NCI-H128 (cell line): ENCODE measurements around the gene MOB4.
"Not testable (repeated sequence)": the region's sequence is repeated elsewhere in the genome, so short reads cannot be mapped to it uniquely, and the experiment has no call there.

Experiments
- DNase-seq: peaks from one replicate; lab custom pipeline; 2025; ENCODE audit not compliant: unreplicated experiment; lab: John Stamatoyannopoulos, UW

MOB4 gene

DNA sequence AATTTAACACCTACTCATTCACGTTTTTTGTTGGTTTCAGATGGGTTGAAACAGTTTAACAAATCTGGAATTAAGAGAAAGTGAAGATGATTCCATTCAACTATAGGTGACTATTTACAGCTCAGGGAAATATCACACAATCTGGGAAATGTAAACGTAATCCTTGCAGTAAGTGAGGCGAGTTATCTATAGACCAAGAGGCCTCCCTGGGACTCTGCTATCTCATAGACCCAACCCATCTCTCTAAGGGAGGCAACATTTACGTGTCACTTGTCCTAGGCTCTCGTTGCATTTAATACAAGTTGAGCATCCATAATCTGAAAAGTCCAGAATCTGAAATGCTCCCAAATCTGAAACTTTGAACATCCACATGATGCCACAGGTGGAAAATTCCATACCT, 2.0 kb upstream of the MOB4 start:
- DNase-seq: no peak

DNA sequence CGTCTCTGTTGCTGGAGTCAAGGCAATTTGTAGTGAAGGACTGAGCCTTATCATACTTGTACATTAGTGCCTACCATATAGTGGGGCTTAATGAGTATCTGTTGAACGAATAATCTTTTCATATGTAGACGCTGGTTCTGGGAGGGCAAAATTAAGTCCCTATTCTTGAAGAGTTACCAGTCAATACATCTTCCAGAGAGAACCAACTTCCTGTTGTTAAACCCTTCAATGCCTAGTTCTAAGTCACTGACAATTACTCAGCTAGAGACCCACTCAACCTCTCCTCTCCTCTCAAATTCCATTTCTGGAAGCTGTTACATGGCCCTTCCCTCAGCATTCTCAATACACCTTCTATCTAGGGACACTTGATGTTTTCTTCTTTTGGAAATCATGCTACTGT, 1.1 kb upstream of the MOB4 start:
- DNase-seq: no peak

DNA sequence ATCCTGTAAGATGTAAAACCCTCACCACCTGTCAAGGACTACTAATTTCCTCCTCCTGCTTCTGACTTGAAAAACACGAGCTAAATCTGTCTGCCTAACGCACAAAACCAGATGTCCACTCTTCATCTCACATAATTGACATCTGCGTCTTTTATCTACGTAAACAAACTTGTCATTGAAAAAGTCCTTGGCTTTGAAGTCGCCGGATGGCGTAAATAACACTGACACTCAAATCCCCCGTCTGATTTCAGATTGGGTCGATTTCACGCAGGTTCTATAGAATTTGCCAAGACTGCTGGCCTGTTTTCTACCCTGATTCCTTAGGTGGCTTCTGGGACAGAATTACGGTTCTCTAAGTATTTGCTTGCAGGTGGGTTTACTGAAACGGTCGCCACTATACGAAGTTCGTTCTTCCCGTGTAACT, 539 bp upstream of the MOB4 start:
- no peak for DNase-seq

DNA sequence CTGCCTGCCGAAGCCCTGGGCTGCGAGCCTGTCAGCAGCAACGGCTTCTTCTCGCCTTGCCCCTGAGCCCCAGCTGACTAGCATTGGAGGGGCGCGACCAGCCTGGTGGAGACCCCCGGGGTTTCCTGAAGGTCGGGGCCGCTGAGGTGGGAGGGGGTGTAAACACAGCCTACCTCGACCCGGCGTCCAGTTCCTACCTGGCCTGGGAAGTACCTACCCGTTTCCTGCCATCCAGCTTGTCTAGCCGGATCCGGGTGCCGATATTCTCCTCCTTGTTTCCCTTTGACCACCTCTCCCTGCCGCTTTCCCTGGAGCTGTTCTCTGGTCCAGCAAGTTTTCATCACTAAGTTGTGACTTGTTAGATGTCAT, 511 bp downstream of the MOB4 start:
- no peak for DNase-seq

DNA sequence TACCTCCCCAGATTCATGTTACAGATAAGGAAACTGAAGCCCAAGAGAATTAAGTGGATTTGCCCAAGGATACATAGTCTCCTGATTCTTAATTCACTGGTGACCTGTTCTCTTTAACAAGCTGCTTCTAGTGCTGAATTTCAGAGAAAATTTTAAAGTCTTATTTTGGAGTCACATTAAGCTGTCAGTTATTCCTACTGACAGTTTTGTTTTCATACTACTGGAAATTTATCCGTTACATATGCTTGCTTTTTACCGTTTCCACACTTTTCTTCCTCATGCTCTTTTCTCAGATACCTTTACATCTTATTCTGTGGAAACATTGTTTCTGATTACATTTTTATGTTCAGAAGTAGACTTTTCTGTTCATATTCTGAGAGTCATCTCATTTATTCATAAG, 1.3 kb downstream of the MOB4 start:
- DNase-seq: no peak

DNA sequence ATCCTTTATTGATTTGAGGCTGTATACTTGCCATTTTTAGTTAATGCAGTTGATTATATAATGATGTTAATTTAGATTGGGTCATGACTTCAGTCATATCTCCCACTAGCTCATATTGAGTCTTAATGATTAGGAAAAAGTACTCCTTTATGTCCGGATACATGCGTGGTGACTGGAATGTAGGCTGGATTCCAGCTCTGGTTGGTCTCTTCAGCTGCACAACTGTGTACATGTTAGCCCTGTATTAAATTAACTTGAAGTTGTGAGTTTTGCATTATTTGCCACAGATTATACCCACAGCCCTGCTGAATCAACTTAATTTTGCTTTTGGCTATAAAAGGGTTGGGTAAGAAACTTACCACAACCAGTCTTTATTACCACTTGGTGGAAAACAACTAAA, 22.5 kb downstream of the MOB4 start:
- no peak for DNase-seq

DNA sequence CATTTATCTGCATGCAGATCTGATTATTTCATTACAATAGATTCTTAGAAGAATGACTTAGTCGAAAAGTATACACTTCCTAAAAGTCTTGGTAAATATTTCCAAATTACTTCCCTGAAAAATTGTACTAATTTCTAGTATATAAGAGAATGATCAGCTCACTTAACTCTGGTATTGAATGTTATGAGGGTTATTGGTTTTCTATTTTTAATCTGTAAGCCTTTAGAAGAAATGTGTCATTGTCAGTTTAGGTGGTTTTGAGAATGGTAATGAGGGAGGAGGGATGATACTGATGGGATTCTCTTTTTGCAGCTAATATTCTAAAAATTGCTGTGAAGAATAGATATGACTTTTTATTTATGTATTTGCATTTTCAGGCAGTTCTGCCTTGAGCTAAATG, 23.9 kb downstream of the MOB4 start:
- no peak for DNase-seq

DNA sequence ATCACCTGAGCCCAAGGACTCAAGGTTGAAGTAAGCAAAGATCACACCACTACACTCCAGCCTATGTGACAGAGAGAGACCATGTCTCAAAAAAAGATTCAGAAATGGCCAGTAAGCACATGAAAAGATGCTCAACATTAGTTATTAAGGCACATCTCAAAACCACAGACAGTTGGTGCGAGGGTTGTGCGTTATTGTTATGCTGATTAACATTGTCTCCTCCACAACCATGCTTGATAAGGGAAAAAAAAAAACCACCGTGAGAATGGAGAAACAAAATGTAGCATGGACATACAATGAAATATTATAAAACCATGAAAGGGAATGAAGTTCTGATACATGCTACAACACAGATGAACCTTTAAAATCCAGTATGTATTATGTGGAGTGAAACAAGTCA, 27.3 kb downstream of the MOB4 start:
- no peak for DNase-seq

DNA sequence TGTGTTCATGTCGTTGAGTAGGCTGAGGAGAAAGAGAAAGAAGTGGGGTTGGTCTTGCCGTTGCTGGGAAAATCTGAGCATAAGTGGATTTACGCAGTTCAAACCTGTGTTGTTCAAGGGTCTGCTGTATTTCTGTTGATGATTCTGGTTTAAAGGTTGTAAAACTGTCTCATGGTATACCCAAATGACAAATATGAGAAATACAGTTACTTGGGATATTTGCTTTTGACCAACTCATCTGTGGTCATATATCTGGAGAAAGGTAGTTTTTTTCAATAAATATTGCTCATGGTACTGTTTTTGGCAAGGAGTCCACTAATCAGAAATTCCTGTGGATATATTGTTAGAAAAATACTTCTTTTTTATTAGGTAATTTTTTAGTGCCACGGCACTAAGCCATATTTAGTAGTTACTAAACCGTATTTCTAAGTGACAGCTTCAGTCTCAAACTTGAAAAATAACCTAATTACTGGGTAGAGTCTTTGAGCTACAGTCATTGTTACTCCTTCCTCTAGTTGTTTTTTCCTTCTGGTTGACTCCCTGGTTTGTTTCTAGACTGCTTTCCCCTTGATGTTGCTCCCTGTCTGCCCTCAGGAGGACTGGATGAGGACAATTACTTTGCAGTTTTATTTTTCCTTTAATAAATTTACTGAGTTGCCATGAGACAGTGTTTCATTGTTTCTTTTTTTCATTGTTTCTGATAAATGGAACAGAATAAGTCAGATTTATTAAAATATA, 31.5 kb downstream of the MOB4 start:
- DNase-seq: no peak

DNA sequence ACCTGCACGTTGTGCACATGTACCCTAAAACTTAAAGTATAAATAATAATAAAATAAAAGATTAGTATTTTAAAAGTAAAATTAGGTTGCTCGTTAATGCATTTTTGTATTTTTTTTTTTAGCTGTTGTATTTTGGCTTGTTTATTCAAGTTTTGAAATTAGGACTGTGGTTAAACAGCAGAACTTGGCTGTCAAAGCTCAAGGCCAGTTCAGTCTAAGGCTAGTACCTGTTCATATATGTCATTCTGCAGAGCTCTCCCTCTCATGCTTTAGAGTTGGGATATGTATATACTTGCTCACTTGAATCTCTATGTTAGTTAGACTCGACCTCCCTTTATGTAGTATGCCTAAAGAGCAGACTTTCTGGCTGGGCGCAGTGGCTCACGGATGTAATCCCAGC, 32.7 kb downstream of the MOB4 start:
- no peak for DNase-seq

DNA sequence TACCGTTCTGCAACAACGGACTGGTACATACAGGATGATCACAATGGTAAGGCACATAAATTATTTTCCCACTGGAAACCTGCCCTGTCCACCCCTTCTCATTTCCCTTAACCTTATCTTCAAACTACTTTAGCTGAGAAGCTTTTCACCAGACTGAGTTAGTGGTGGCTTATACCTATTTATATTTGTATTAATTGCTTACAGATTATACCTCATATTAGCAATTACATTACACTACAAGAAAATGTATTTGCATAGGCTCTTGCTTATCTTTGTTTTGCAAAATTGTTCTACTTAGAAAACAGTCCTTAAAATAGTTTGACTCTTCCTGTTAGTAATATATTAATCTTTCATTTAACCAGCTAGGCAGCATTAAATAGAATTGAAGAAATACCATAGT, 35.4 kb downstream of the MOB4 start:
- DNase-seq: not testable (repeated sequence)

DNA sequence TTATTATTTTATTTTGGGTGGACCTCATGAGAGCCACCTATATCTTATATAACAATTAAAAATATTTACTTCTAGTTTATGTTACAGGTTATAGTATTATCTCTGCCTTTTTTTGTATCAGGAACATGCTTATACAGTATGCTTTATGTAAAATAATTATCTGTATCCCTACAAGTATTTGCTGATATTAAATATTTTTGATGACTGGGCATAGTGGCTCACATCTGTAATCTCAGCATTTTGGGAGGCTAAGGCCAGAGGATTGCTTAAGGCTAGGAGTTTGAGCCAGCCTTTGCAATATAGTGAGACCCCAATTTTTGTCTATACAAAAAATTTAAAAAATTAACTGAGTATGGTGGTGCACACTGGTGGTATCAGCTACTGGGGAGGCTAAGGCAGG, 39.6 kb downstream of the MOB4 start:
- no peak for DNase-seq

DNA sequence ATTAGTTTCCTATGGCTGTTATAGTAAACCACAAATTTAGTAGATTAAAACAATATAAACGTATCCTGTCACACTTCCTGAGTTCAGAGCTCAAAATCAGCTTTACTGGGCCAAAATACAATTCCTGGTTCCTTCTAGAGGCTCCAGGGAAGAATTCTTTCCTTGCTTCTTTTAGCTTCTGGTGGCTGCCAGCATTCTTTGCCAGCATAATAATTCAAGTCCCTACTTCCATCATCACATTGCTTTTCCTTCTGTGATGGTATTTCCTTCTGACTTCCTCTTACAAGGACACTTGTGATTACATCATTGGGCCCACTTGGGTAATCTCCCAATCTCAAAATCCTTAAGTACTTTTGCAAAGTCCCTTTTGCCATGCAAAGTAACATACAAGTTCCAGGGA, 40.6 kb downstream of the MOB4 start:
- DNase-seq: no peak

DNA sequence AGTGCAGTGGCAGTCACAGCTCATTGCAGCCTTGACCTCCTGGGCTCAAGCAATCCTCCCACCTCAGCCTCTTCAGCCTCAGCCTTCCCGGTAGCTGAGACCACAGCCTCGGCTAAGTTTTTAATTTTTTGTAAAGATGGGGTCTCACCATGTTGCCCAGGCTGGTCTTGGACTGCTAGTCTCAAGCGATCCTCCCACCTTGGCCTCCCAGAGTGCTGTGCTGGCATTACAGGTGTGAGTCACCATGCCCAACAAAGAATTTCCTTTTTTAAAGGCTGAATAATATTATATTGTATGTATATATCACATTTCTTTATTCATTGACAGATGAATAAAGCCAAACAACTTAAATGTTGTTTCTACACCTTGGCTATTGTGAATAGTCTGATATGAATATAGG, 42.5 kb downstream of the MOB4 start:
- no peak for DNase-seq

DNA sequence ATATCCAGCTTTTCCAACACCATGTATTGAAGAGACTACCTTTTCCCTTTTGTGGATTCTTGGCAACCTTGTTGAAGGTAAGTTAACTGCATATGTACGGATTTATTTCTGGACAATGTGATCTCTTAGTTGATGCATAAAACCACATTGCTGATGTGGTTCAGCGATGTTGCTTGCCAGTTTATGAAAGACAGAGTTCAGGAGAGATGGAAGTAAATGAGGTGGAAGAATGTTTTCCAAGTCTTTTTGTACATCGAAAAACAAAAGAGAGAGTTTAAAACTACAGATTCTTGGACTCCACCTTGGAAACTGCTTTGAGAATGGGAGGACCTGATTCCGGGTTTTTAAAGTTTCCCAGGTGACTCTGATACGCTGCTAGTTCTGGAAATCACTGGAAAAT, 43.8 kb downstream of the MOB4 start:
- DNase-seq: no peak

DNA sequence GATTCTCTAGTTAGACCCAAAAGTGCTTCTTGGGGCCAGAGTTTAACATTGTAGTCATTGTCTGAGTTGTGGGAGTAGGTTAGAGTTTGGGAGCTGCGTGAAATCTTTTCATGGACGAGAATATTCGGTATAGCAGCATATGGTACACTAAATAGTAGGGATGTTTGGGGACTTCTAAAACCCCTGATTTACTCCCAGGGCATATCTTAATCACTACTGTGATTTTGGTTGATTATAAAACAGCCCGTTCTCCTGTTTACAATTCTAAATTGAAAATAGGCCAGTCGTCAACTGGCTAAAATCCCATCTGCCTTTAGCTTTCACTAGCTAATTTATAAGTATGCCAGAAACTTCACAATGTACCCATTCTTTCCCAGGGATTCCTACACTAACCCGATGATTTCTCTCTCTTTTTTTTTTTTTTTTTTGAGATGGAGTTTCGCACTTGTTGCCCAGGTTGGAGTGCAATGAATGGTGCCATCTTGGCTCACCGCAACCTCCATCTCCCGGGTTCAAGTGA, 44.3 kb downstream of the MOB4 start:
- no peak for DNase-seq

DNA sequence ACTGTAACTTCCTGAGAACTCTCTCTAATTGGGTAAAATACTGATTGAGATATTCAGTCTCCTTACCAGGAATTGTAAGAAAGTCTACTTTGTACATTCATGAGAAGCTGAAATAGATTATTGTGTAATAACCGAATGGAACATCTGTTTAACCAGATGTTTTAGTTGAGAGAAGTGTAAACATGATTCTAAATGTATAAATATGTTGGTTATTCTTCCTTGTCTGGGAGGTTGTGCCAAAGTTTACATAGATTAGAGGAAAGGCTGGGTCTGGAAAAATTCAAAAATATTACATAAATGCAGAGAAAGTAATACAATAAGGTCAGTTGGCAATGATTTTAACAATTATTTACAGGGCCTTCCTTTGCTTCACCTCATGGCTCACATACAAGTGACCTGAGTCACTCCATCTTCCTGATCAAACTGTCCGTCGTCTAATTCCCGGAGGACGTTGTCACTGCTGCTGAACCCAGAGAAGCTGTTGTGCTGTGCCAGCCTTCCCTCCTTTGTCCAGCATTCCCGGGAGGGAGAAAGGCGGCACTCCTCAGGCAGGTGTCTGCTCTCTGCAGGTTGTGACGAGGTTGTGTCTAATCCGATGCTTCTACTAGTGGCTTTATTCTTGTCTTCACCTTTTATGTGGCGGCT, 55.9 kb downstream of the MOB4 start:
- DNase-seq: no peak

DNA sequence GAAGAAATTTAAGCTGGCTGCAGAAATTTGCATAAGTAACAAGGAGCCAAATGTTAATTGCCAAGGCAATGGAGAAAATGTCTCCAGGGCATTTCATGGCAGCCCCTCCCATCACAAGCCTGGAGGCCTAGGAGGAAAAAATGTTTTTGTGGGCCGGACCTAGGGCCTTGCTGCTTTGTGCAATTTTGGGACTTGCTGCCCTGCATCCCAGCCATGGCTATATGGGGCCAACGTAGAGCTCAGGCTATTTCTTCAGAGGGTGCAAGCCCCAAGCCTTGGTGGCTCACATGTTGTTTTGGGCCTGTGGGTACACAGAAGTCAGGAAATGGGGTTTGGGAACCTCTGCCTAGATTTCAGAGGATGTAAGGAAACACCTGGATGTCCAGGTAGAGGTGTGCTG, 57.7 kb downstream of the MOB4 start:
- no peak for DNase-seq

DNA sequence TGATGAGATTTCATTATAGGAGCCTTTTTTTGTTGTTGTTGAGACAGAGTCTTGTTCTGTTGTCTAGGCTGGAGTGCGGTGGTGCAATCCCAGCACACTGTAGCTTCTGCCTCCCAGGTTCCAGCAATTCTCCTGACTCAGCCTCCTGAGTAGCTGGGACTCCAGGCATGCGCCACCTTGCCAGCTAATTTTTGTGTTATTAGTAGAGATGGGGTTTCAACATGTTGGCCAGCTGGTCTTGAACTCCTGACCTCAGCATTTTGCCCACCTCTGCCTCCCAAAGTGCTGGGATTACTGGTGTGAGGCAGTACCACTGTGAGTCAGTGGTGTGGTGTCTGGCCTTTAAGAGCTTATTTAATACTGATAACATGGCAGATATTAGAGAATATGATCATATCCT, 60.1 kb downstream of the MOB4 start:
- no peak for DNase-seq

DNA sequence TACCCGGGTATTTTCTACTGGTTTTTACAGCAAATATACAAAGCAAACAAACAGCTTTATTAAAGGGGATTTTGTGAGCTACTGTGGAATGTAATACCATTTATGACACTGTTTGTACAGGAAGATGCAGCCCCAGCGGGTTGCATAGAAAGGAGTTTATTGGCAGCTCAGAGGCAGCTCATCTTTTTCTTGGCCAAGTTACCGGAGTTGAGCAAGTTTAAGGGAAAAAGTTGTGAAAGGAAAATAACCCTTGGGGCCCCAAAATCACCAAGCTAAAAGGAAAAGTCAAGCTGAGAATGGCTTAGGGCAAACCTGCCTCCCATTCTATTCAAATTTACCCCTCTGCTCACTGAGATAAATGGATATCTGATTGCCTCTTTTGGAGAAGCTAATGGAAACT, 60.8 kb downstream of the MOB4 start:
- DNase-seq: no peak

DNA sequence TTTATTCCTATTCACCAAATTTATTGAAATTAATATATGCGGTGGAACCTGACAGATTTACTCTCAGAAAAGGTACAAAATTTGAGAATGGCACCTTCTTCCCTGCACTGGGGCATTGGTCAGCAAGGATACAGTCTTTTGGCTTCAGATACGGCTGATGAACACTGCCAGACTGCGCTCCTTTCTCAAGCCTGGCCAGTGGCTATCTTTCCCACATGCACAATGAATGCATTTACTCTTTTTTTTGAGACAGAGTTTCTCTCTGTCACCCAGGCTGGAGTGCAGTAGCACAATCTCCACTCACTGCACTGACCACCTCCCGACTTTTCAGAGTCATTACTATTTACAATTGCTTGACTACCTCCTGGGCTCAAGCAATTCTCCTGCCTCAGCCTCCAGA, 61.6 kb downstream of the MOB4 start:
- DNase-seq: no peak

DNA sequence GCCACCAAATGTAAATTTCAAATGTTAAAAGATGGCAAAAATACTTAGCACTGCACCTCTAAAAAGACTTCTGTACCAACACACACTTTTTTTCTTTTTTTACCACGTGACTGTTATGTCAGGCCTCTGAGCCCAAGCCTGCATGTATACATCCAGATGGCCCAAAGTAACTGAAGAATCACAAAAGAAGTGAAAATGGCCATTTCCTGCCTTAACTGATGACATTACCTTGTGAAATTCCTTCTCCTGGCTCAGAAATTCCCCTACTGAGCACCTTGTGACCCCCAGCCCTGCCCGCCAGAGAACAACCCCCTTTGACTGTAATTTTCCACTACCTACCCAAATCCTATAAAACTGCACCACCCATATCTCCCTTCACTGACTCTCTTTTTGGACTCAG, 62.4 kb downstream of the MOB4 start:
- not testable (repeated sequence) for DNase-seq

DNA sequence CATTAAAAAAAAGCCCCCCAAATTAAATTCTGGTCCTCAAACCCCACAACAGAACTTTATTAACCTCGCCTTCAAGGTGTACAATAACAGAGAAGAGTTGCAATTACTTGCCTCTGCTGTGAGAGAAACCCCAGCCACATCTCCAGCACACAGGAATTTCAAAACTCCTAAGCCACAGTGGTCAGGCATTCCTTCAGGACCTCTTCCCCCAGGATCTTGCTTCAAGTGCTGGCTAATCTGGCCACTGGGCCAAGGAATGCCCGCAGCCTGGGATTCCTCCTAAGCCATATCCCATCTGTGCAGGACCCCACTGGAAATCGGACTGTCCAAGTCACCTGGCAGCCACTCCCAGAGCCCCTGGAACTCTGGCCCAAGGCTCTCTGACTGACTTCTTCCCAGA, 64.3 kb downstream of the MOB4 start:
- DNase-seq: not testable (repeated sequence)
